Caki2 (cell line): ENCODE data around the gene B3GNT8. TPM values are rescaled to one million over a fixed set of nuclear protein-coding genes. Genes with fewer than 3 reads are reported as not detected.
"Not testable (repeated sequence)": the region's sequence is repeated elsewhere in the genome, so short reads cannot be mapped to it uniquely, and the experiment has no call there.

Source experiments
- DNase-seq: peaks from one replicate; pipeline ENCODE4 v3.0.0-alpha.2; 2015; ENCODE audit warnings: low read depth
- in situ Hi-C: cut with HindIII; loops from 2 replicates; pipeline ENCODE4 v1.10.0; 2016; ENCODE audit warnings: low sequenced_read_pairs, low pct_unique_long_range_greater_than_20kb, mixed read lengths
- total RNA-seq: library from RNA; depleted of rRNA; stranded (reverse); fragments of >200 nt; shearing (Covaris generic); gene quantifications from 2 replicates; pipeline ENCODE4 v1.2.3, GENCODE V29; 2014; ENCODE audit warnings: low replicate concordance

B3GNT8 gene
- total RNA-seq, 1 experiment from 2014 or later = 0.41 TPM

- in situ Hi-C loops = no loop called here
- no peak for DNase-seq
Measured at GRCh38 chr19:41422456-41422855, 4.7 kb downstream of the B3GNT8 start.

GRCh38 chr19:41421973-41422372, 5.2 kb downstream of the B3GNT8 start:
- in situ Hi-C loops = no loop called here
- DNase-seq = no peak

- DNase-seq = no peak
- in situ Hi-C loops = no loop called here
Measured at GRCh38 chr19:41421314-41421713, 5.9 kb downstream of the B3GNT8 start.

GRCh38 chr19:41420101-41420880, 6.9 kb downstream of the B3GNT8 start:
- in situ Hi-C loops = no loop called here
- no peak for DNase-seq

GRCh38 chr19:41416194-41416674, 10.9 kb downstream of the B3GNT8 start:
- in situ Hi-C loops = no loop called here
- no peak for DNase-seq

GRCh38 chr19:41415154-41415571, 12.0 kb downstream of the B3GNT8 start:
- DNase-seq = no peak
- in situ Hi-C loops = no loop called here

- in situ Hi-C loops = no loop called here
Measured at GRCh38 chr19:41414461-41414860, 12.7 kb downstream of the B3GNT8 start.

GRCh38 chr19:41413947-41414346, 13.2 kb downstream of the B3GNT8 start:
- no peak for DNase-seq
- in situ Hi-C loops = no loop called here

More at GRCh38 chr19:41414461-41414860, 12.7 kb downstream of the B3GNT8 start:
- no peak for DNase-seq

GRCh38 chr19:41412953-41413352, 14.2 kb downstream of the B3GNT8 start:
- no peak for DNase-seq
- in situ Hi-C loops = no loop called here

- in situ Hi-C loops = no loop called here
- DNase-seq = no peak
Measured at GRCh38 chr19:41411968-41412265, 15.3 kb downstream of the B3GNT8 start.

- in situ Hi-C loops = no loop called here
Measured at GRCh38 chr19:41411100-41411967, 15.8 kb downstream of the B3GNT8 start.

GRCh38 chr19:41410336-41411054, 16.7 kb downstream of the B3GNT8 start:
- in situ Hi-C loops = no loop called here
- DNase-seq = no peak

More at GRCh38 chr19:41411100-41411967, 15.8 kb downstream of the B3GNT8 start:
- DNase-seq = no peak

- DNase-seq = peak; percentile 72
- in situ Hi-C loops = no loop called here
Measured at GRCh38 chr19:41409288-41409687, 17.9 kb downstream of the B3GNT8 start.

- in situ Hi-C loops, DNase-seq: not testable (repeated sequence)
Measured at GRCh38 chr19:41408846-41409245, 18.3 kb downstream of the B3GNT8 start.

GRCh38 chr19:41408256-41408655, 18.9 kb downstream of the B3GNT8 start:
- in situ Hi-C loops = no loop called here
- no peak for DNase-seq

- in situ Hi-C loops = no loop called here
- peak; percentile 52 for DNase-seq
Measured at GRCh38 chr19:41407271-41407670, 19.9 kb downstream of the B3GNT8 start.

GRCh38 chr19:41405776-41406175, 21.4 kb downstream of the B3GNT8 start:
- in situ Hi-C loops = no loop called here
- DNase-seq = no peak

- DNase-seq = peak; percentile 71
- in situ Hi-C loops = no loop called here
Measured at GRCh38 chr19:41403181-41403970, 23.8 kb downstream of the B3GNT8 start.
